ENCODE data around the gene BEND7.

DNA sequence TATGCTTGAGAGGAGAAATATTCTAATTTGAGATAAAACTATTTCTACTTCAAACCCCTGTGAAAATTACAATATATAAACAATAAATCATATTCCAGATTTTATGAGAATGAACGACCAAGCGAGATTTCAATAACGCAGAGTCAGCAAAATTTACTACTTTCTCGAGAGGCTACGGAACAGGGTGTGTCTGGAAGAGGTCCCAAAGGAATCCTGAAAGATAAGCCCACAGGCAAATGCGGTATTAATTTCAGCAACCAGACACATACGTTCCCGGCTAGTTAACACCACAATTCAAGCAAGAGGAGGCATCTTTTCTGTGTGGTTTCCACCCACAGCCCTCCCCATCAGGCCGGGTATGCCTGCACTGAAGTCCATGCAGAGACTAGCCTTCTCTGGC lies 26.4 kb downstream of the BEND7 start:
- TF ChIP-seq POLR2A (IDR thresholded peaks at IDR 0.05; ENCODE audit: low read depth, low read length) (no peak), POLR2AphosphoS5 (IDR thresholded peaks at IDR 0.05; ENCODE audit: low read depth, low read length) (no peak)
